GM12891 (cell line): ENCODE measurements around the gene MIPEP.

Experiments
- DNase-seq: peaks from one replicate; pipeline ENCODE4 v3.0.0; 2011; ENCODE audit warnings: low spot score; ENCODE audit not compliant: insufficient read length
- FAIRE-seq: peaks from 2 replicates; lab custom pipeline; 2011; peaks lifted over from hg19 to GRCh38; lab: Jason Lieb, UNC
- PAX5 ChIP-seq: IDR thresholded peaks from 2 replicates; pipeline ENCODE4 v1.6.1; 2011; ENCODE audit warnings: low read length, moderate library complexity, mild to moderate bottlenecking; ENCODE audit not compliant: insufficient read depth, severe bottlenecking
- POLR2A ChIP-seq: IDR thresholded peaks from 2 replicates; pipeline ENCODE4 v1.6.1; 2011; ENCODE audit warnings: low read depth, low read length, control low read depth
- POLR2AphosphoS5 ChIP-seq: IDR thresholded peaks from 2 replicates; pipeline ENCODE4 v1.6.1; 2011; ENCODE audit warnings: low read depth, low read length, control low read depth
- POU2F2 ChIP-seq: IDR thresholded peaks from 2 replicates; pipeline ENCODE4 v1.6.1; 2011; ENCODE audit warnings: low read depth, mild to moderate bottlenecking, control low read depth, low read length, moderate library complexity
- SPI1 ChIP-seq: IDR thresholded peaks from 2 replicates; pipeline ENCODE4 v1.6.1; 2011; ENCODE audit warnings: low read depth, low read length, control low read depth
- TAF1 ChIP-seq: IDR thresholded peaks from 2 replicates; pipeline ENCODE4 v1.6.1; 2011; ENCODE audit warnings: low read depth, low read length, control low read depth

The MIPEP gene

DNA sequence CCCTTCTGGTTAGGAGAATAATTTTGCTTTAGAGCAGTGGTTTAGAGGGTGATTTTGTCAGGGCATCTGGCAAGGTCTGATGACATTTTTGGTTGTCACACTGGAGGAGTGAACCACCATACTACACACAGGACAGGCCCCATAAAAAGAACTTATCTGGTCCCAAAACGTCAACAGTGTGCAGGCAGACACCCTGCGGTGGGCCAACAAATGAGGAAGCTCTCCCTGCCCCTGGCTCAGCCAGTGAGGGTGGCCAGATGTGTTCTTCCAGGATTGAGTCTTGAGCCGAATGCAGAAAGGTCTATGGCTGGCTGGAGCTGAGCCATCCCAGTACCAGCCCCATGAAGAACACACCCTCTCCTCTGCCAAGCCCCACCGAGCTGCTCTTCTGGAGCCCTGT is 149.2 kb downstream of the MIPEP start:
- DNase-seq (no peak), FAIRE-seq (no peak)

DNA sequence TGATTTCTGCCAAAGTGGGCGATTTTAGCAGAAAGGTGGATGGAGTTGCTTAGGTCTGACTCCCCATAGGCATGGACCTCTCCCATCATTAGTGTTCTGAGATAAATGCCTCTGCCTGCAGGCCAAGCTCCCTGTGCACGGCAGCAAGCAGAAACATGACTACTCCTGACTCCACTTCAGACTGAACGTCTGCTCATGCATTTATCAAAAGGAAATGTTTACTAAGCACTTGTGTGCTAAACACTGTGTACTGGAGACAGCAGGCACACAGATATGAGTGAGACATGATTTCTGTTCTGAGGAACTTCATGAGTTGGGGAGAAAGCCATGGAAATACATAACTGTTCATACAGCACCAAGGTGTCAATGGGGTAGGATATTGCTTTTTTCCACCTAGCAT is 149.6 kb downstream of the MIPEP start:
- TF ChIP-seq POLR2AphosphoS5 (no peak), POLR2A (no peak), SPI1 (no peak)
- no peak for DNase-seq
- FAIRE-seq: no peak

More for the DNA sequence above, 149.2 kb downstream of the MIPEP start:
- no peak for TF ChIP-seq POU2F2

DNA sequence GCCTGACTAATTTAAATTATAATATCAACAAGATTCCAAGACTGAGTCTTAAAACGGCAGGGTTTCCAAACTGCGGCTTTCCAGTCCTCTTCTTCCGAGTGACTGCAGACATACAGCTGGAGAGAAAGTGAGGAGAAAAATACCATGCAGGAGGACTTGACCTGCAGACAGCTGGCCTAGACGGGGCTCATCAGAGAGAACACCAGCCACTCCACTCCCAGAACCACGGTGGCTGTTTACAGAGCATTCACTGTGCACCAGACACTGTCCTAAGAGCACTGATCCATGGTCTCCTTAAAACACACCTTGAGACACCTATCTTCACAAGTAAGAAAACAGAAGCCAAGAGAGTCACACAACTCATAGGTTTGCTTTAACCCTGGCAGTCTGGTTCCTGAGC is 152.7 kb downstream of the MIPEP start:
- DNase-seq (no peak), FAIRE-seq (no peak)
- no peak for TF ChIP-seq POU2F2
- TF ChIP-seq TAF1: no peak
- no peak for TF ChIP-seq POLR2A
- no peak for TF ChIP-seq SPI1
- TF ChIP-seq POLR2AphosphoS5: no peak
- TF ChIP-seq PAX5: no peak

DNA sequence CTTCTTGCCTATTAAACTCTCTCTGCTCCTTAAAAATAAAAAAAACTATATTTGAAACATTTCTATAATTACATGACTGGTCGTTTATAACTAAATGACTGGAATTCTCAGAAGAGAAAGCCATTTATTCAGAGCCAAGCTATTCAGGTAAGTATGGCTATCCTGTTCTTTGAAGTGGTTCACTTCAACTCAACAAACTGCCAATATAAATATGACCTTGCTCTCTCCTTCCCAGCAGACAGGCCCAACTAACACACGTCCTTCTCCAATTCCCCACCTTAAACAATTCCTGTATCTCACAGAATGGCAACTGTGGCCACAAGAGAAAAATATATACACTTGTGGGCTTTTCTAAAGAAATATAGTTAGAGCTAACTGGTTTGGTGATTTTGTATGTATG is 153.9 kb downstream of the MIPEP start:
- DNase-seq (no peak), FAIRE-seq (no peak)
- TF ChIP-seq PAX5 (no peak), POLR2AphosphoS5 (no peak), SPI1 (no peak), POLR2A (no peak), POU2F2 (no peak), TAF1 (no peak)

DNA sequence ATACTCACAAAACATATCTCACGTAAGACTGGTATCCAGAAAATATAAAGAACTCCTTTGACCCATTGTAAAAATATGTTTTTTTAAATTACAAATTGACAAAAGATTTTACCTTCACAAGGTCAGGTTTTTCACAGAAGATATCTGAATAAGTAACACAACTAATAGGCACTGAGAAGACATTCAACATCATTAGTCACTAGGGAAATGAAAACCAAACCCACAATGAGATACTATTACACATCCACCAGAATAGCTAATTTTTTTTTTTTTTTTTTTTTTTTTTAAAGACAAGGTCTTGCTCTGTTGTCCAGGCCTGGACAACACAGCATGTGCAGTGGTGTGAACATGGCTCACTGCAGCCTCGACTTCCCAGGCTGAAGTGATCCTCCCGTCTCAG is 157.5 kb downstream of the MIPEP start:
- DNase-seq (no peak), FAIRE-seq (no peak)
- no peak for TF ChIP-seq SPI1
- no peak for TF ChIP-seq POU2F2
- no peak for TF ChIP-seq POLR2AphosphoS5
- TF ChIP-seq TAF1: no peak
- TF ChIP-seq PAX5: no peak
- no peak for TF ChIP-seq POLR2A

- TF ChIP-seq SPI1: no peak
- no peak for TF ChIP-seq POU2F2
- no peak for TF ChIP-seq POLR2AphosphoS5
- no peak for TF ChIP-seq TAF1
- TF ChIP-seq POLR2A: no peak
- TF ChIP-seq PAX5: no peak
- FAIRE-seq: no peak
- no peak for DNase-seq
Observed at GRCh38 chr13:23730251-23730650, 158.9 kb downstream of the MIPEP start.

DNA sequence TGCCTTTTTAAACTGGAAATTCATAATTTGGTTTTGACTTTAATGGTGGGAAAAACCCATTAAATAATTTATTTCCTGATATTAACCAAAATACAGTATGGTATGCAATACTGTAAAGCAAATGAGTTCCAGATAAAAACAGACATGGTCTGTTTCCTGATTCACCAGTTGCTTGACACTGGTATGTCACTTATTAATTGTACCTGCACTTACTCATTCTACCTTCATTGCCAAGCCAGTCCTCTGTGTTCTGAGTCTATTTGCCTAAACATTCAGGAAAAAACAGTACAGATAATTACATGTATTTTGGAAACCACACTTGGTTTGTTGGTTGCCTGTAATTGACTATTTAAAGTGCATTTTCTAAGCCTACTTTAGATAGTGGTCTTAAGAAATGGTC is 159.7 kb downstream of the MIPEP start:
- FAIRE-seq (no peak), DNase-seq (no peak)

GRCh38 chr13:23728807-23729206 is 160.4 kb downstream of the MIPEP start:
- no peak for DNase-seq
- FAIRE-seq: no peak
- TF ChIP-seq SPI1 (no peak), POLR2A (no peak), POU2F2 (no peak), TAF1 (no peak), POLR2AphosphoS5 (no peak), PAX5 (no peak)

More for the DNA sequence above, 159.7 kb downstream of the MIPEP start:
- no peak for TF ChIP-seq TAF1

- DNase-seq (no peak), FAIRE-seq (no peak)
- TF ChIP-seq PAX5 (no peak), TAF1 (no peak), POLR2AphosphoS5 (no peak), POLR2A (no peak), SPI1 (no peak)
Observed at GRCh38 chr13:23725922-23726321, 163.3 kb downstream of the MIPEP start.

DNA sequence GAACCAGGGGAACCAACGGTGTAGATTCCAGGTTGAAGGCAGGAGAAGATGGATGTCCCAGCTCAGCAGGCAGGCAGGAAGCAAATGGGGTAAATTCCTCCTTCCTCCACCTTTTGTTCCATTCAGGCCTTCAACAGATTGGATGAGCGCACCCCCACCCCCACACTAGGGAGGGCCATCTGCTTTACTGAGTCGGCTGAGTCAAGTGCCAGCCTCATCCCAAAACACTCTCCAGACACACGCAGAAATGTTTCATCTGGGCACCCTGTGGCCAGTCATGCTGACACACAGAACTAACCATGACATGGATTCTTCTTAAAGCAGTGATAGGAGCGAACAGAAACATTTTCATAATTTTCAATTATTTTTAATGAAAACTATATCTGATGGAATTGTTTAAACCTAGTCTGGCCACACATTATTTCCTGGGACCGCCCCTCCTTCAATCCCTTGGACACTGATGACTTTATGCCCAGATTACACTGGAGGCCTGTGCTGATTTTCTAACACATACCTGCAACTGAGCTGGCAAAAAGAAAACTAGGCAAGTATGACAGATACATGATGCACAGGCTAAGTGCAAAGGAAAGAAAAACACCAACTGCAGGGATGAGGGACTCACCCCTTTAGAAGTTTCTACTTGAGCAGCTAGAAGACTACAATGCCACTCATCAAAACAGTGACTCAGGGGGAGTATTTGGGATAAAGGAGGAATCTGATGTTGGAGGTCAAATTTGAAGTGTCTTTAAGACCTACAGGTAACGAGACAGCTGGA is 164.8 kb downstream of the MIPEP start:
- FAIRE-seq: no peak
- no peak for DNase-seq

More for the DNA sequence above, 164.8 kb downstream of the MIPEP start:
- TF ChIP-seq POLR2AphosphoS5 (no peak), PAX5 (no peak), POU2F2 (no peak), TAF1 (no peak), POLR2A (no peak), SPI1 (no peak)
